B cell (primary cell): ENCODE measurements around the gene CUBN. TPM values are rescaled to one million over a fixed set of nuclear protein-coding genes. Genes with fewer than 3 reads are reported as not detected.

Source experiments
- ATAC-seq: fragments of 200-7000 bp; cut with Tn5 transposase; one replicate; pipeline ENCODE4 v1.10.0; 2021; ENCODE audit warnings: low read depth, mild to moderate bottlenecking, moderate number of reproducible peaks, moderate library complexity
- CTCF ChIA-PET: fragments of 350-600 bp; sonication (Branson Sonifier 250); formaldehyde crosslinking; loops from one replicate; lab custom pipeline; 2021; ENCODE audit warnings: antibody characterized with exemption, inconsistent platforms; lab: Charles Lee
- POLR2A ChIA-PET: fragments of 350-600 bp; sonication (Branson Sonifier 250); formaldehyde crosslinking; loops from one replicate; lab custom pipeline; 2021; ENCODE audit warnings: antibody characterized with exemption; lab: Charles Lee
- DNase-seq: peaks from one replicate; pipeline ENCODE4 v3.0.0; 2013
- H2AFZ ChIP-seq: 2 replicates; pipeline ENCODE4 v1.6.1; 2012; ENCODE audit warnings: mild to moderate bottlenecking, low read depth, low read length; ENCODE audit not compliant: insufficient read depth, poor library complexity, severe bottlenecking
- H3K27ac ChIP-seq, 2 donors: 1 replicate in 1 of 2; 2 replicates in 1 of 2; pipeline ENCODE4 v1.5.1; 2012 to 2013; ENCODE audit warnings: low read length in 2 of 2, mild to moderate bottlenecking in 2 of 2, moderate library complexity in 1 of 2
- H3K27me3 ChIP-seq, 4 experiments: fragments of 200-600 bp in 1 of 4; sonication (generic) in 1 of 4; replicated peaks in 1 of 4; 1 replicate in 2 of 4; 2 replicates in 2 of 4; pipeline versions ENCODE4 v1.6.1 to v1.7.0; 2013 to 2016; ENCODE audit warnings: low read length in 3 of 4, mild to moderate bottlenecking in 2 of 4, mixed read lengths in 1 of 4, moderate library complexity in 1 of 4; ENCODE audit not compliant: insufficient read depth in 4 of 4, control insufficient read depth in 3 of 4; ENCODE audit errors: control extremely low read depth in 1 of 4
- H3K36me3 ChIP-seq, 2 experiments: replicated peaks in 1 of 2; 1 replicate in 1 of 2; 2 replicates in 1 of 2; pipeline versions ENCODE4 v1.6.1 to v1.7.1; 2013; ENCODE audit warnings: low read length in 1 of 2; ENCODE audit not compliant: insufficient read depth in 2 of 2, control insufficient read depth in 1 of 2; ENCODE audit errors: control extremely low read depth in 1 of 2, extremely low read depth in 1 of 2
- H3K4me1 ChIP-seq, 2 donors: fragments of 200-600 bp in 1 of 2; sonication (generic) in 1 of 2; 1 replicate in 1 of 2; 2 replicates in 1 of 2; pipeline versions ENCODE4 v1.5.1 to v1.6.1; 2013 to 2017; ENCODE audit warnings: low read length in 2 of 2; ENCODE audit not compliant: control insufficient read depth in 2 of 2, insufficient read depth in 2 of 2
- H3K4me2 ChIP-seq: replicated peaks from 2 replicates; pipeline ENCODE3; 2012; ENCODE audit warnings: mild to moderate bottlenecking, low read depth, low read length; ENCODE audit not compliant: poor library complexity, severe bottlenecking
- H3K4me3 ChIP-seq, 5 experiments: fragments of 200-600 bp in 1 of 5; sonication (generic) in 1 of 5; 1 replicate in 3 of 5; 2 replicates in 2 of 5; pipeline versions ENCODE4 v1.5.1 to v1.7.0; 2011 to 2016; ENCODE audit warnings: low read length in 4 of 5, mild to moderate bottlenecking in 4 of 5, low read depth in 2 of 5, control low read depth in 1 of 5, moderate library complexity in 1 of 5; ENCODE audit not compliant: insufficient read depth in 1 of 5; ENCODE audit errors: control extremely low read depth in 1 of 5, extremely low read depth in 1 of 5
- H3K79me2 ChIP-seq: fragments of 200-600 bp; sonication (generic); one replicate; pipeline ENCODE4 v1.6.0; 2016; ENCODE audit warnings: low read length; ENCODE audit not compliant: control insufficient read depth, insufficient read depth
- H3K9ac ChIP-seq: fragments of 200-600 bp; sonication (generic); 2 replicates; pipeline ENCODE4 v1.6.1; 2017; ENCODE audit warnings: mild to moderate bottlenecking, low read length, moderate library complexity
- H3K9me3 ChIP-seq, 3 donors: one replicate each; pipeline versions ENCODE4 v1.6.1 to v1.7.1; 2013; ENCODE audit warnings: low read length in 2 of 3; ENCODE audit not compliant: control insufficient read depth in 2 of 3, insufficient read depth in 1 of 3; ENCODE audit errors: control extremely low read depth in 1 of 3
- H4K20me1 ChIP-seq: 2 replicates; pipeline ENCODE4 v1.6.0; 2012; ENCODE audit warnings: mild to moderate bottlenecking, low read length; ENCODE audit not compliant: insufficient read depth, control insufficient read depth, poor library complexity, severe bottlenecking
- H3K27ac Mint-ChIP-seq: one replicate; pipeline ENCODE4 v1.8.0; 2021; ENCODE audit warnings: mixed read lengths
- H3K27me3 Mint-ChIP-seq: one replicate; pipeline ENCODE4 v1.8.0; 2021; ENCODE audit warnings: mixed read lengths
- H3K4me1 Mint-ChIP-seq: one replicate; pipeline ENCODE4 v1.8.0; 2021; ENCODE audit warnings: mixed read lengths
- H3K4me3 Mint-ChIP-seq: one replicate; pipeline ENCODE4 v1.8.0; 2021; ENCODE audit warnings: mixed read lengths
- H3K9me3 Mint-ChIP-seq: one replicate; pipeline ENCODE4 v1.8.0; 2022; ENCODE audit warnings: mixed read lengths; ENCODE audit not compliant: insufficient read depth
- CTCF ChIP-seq: fragments of 200-600 bp; IDR thresholded peaks from one replicate; pipeline ENCODE4 v1.8.0; 2022; ENCODE audit warnings: antibody characterized with exemption, mild to moderate bottlenecking
- EZH2 ChIP-seq: IDR thresholded peaks from 2 replicates; pipeline ENCODE4 v1.6.1; 2012; ENCODE audit warnings: borderline replicate concordance, low read depth, mild to moderate bottlenecking, moderate library complexity, low read length; ENCODE audit not compliant: insufficient read depth, poor library complexity, severe bottlenecking
- WGBS: methylation state at CpG from one replicate; pipeline ENCODE4 v1.1.5; 2013; ENCODE audit warnings: missing lambda C conversion rate; ENCODE audit not compliant: insufficient coverage; 5-methylcytosine and 5-hydroxymethylcytosine counted together
- intact Hi-C: fragments of 100-400 bp; cut with micrococcal nuclease; formaldehyde crosslinking; loops from one replicate; pipeline ENCODE4 v1.10.0; 2022
- polyA plus RNA-seq: library from polyadenylated mRNA; depleted of rRNA; stranded (reverse); fragments of >200 nt; gene quantifications from 2 replicates; pipeline ENCODE4 v1.2.3, GENCODE V29; 2012
- total RNA-seq, 2 donors: library from RNA; stranded (reverse); fragments of 120-200 nt in 1 of 2; gene quantifications; 1 replicate in 1 of 2; 2 replicates in 1 of 2; pipeline versions ENCODE4 v1.2.3 to v1.2.4, GENCODE V29; 2013 to 2022

The CUBN gene
- total and polyA plus RNA-seq, 2 donors (not counting 1 experiment from before 2014, with no cell fraction given) = 4.2 to 5.7 TPM

GRCh38 chr10:16907687-16908086 lies 221.9 kb downstream of the CUBN start:
- peaks cover 13% of the 10 kb centered on the region for H3K4me1 Mint-ChIP-seq
- POLR2A ChIA-PET = no interaction called here
- Histone ChIP-seq H3K36me3 (no peaks in the 10 kb centered on the region), H3K4me3 (no peak overlapping the region), H3K27me3 (no peaks in the 10 kb centered on the region), H3K4me1 (peaks cover 6 to 10% of the 10 kb centered on the region in 2 donors), H4K20me1 (no peaks in the 10 kb centered on the region), H3K4me2 (no peak overlapping the region), H3K9me3 (no peaks in the 10 kb centered on the region), H2AFZ (no peak overlapping the region), H3K79me2 (no peaks in the 10 kb centered on the region), H3K9ac (no peak overlapping the region), H3K27ac (no peak overlapping the region)
- 45% methylated on average over 2 of the region's 2 CpGs for WGBS
- DNase-seq (no peak), ATAC-seq (no peak)
- CTCF ChIA-PET = no interaction called here
- no peaks in the 10 kb centered on the region for H3K27me3 Mint-ChIP-seq
- no peak for TF ChIP-seq CTCF
- TF ChIP-seq EZH2 = no peak
- no peak overlapping the region for H3K27ac Mint-ChIP-seq
- intact Hi-C loops = no loop called here
- H3K9me3 Mint-ChIP-seq = no peaks in the 10 kb centered on the region
- no peak overlapping the region for H3K4me3 Mint-ChIP-seq

- POLR2A ChIA-PET = no interaction called here
- Histone ChIP-seq H3K4me1 (peaks cover 3 to 4% of the 10 kb centered on the region in 2 donors), H4K20me1 (no peaks in the 10 kb centered on the region), H2AFZ (no peak overlapping the region), H3K4me3 (no peak overlapping the region), H3K9me3 (no peaks in the 10 kb centered on the region), H3K27me3 (no peaks in the 10 kb centered on the region), H3K79me2 (no peaks in the 10 kb centered on the region), H3K4me2 (no peak overlapping the region), H3K36me3 (no peaks in the 10 kb centered on the region), H3K9ac (no peak overlapping the region), H3K27ac (no peak overlapping the region)
- no peak overlapping the region for H3K27ac Mint-ChIP-seq
- H3K27me3 Mint-ChIP-seq = no peaks in the 10 kb centered on the region
- H3K4me3 Mint-ChIP-seq = no peak overlapping the region
- intact Hi-C loops = no loop called here
- TF ChIP-seq EZH2 (no peak), CTCF (no peak)
- H3K9me3 Mint-ChIP-seq = no peaks in the 10 kb centered on the region
- WGBS = 100% methylated on average over 6 of the region's 8 CpGs
- ATAC-seq = no peak
- peaks cover 7% of the 10 kb centered on the region for H3K4me1 Mint-ChIP-seq
- CTCF ChIA-PET = no interaction called here
- no peak for DNase-seq
These were observed 224.3 kb downstream of the CUBN start for GRCh38 chr10:16905320-16905719.
